GM18870 (cell line): ENCODE results near the gene NYAP1.
"Not testable (repeated sequence)": the region's sequence is repeated elsewhere in the genome, so short reads cannot be mapped to it uniquely, and the experiment has no call there.

Source experiments
- ATAC-seq: cut with Tn5 transposase; IDR thresholded peaks from one replicate; pipeline ENCODE4 v1.9.1; 2021; ENCODE audit warnings: moderate library complexity; ENCODE audit not compliant: unreplicated experiment

Gene NYAP1

DNA sequence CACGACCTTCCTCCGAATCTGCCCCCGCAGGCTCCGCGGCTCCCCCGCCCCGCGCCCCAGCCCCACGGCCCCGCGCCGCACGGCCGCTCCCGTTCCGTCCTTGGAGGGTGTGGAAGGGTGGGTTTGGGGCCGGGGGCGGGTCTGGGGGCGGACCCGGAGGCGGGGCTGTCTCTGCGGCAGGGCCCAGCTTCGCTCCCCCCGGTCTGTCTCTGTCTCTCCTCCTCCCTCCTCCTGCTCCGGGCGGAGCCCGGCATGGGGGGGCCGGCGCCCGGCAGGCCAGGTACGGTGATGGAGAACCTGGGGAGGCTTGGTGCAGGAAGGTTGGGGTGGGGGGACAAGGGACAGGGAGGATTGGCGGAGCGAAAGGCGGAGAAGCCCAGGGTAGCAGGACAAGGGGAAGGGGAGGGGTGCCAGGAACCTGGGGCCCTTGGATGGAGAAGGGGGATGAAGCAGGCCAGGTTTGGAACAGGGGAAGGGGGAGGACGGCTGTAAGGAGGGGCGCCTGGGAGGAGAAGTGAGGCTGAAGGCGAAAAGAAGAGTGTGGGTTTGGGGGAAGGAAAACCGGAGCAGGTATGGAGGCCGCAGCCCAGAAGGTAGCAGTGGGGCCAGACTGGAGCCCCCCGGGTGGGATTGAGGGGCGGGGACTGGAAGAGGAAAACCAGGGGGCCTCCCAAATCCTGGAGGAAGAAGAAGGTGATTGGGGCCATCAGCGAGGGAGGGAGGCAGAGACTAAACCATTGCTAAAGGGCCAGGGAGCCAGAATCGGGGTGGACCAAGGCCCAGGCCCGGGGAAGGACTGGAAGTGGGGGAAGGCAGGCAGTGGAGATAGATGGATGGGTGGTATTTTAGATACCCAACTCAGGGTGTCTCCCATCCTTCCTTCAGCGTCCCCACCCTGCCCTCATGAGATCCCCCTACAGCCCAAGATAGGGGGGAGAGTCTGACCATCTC lies at the start of gene NYAP1:
TSS of gene NYAP1 (plus strand) at position 206 of the 951 bp plus-strand sequence. CDS start 1,385 bp downstream, outside the sequence.
- no peak for ATAC-seq

DNA sequence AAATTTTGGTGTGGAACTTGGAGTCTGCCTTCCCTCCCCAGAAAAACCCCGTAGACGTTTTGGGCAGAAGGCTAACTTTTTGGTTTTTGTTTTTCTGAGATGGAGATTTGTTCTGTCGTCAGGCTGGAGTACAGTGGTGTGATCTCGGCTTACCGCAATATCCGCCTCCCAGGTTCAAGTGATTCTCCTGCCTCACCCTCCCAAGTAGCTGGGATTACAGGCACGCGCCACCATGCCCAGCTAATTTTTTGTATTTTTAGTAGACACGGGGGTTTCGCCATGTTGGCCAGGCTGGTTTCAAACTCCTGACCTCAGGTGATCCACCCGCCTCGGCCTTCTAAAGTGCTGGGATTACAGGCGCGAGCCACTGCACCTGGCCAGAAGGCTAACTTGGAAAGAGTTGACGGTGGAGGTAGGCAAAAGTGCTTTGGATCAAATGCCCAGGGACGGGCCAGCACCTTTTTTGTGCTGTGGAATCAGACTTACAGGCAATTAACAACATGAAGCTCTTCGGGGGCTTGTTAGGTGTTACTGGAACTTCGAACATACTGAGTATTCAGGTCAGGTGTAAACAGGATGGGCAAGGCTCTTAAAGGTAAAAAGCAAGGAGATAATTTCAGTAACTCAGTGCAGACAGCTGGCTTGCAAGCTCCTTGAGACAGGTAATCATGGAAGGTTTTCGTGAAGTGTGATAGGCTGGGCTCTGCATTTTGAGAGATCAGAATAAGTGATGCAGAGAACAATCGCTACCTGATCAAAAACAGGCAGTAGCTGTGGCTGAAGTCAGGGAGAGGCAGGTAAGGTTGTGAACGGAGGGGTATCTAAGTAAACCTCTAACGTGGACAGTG lies 49.2 kb upstream of the NYAP1 start:
- no peak for ATAC-seq

DNA sequence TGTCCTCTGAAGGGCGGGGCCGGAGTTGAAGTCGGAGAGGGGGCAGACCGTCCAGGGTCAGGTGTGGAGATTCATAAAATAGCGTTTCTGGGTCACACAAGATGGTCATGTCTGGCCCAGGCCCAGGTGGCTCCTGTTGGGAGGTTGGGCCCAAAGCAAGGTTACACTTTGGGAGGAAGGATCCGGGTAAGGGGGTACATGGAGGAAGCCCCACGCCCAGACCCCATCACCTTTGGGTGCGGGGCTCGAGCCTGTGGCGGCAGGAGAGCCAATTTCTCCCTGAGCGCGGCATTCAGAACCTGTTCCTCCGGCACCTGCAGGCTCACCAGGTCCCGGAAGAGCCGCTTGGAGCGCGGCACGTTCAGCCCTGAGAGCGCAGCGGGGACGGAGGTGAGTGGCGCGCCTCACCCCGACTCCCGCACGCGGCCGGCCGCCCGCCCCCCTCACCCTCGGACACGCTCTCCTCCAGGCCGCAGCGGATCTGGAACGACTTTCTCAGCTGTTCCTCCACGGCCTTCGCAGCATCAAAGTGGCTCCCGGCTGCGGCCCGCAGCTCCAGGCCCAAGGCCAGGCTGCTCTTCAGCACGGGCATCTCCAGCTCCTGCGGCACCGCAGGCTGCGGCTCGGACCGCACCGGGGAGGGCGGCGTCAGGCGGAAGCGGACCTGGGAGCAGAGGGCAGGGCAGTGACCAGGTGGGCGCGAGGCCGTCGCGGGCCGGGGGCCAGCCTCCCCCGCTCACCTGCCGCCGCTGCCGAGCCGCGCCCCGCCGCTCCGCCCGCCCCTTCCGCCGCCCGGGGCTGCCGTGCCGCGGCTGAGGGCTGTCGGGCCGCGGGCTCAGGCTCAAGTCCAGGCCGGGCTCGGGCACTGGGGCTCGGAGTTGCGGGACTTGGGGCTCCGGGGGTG lies 48.1 kb upstream of the NYAP1 start:
- no peak for ATAC-seq

DNA sequence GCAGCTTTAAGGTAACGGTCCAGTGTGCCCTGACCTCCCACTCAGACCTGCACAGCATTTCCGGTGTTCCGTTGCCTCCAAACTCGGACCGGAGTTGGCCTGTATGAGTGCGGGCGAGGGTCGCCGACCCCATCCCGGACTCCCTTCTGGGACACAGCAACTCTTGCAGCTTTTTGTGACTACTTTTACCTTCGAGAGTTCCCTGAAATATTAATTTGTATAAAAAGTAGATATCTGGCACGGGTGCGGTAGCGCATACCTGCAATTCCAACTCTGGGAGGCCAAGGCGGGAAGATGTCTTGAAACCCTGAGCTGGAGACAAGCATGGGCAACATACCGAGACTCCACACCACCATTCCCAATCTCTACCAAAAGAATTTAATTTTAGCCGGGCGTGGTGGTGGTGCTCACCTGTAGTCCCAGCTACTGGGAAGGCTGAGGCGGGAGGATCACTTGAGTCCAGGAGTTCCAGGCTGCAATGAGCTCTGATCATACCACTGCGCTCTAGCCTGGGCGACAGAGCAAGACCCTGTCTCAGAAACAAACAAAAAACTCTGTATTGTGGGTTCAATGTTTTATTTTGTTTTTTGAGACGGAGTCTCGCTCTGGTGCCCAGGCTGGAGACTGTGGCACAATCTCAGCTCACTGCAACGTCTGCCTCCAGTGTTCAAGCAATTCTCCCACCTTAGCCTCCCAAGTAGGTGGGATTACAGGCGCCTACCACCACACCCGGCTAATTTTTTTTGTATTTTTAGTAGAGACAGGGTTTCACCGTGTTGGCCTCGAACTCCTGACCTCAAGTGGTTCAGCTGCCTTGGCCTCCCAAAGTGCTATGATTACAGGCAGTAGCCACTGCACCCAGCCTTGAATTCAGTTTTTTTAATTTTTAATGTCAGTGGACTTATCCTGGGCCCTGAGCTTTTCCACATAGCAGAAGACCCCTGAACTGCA lies 46.3 kb upstream of the NYAP1 start:
- ATAC-seq, result no peak

DNA sequence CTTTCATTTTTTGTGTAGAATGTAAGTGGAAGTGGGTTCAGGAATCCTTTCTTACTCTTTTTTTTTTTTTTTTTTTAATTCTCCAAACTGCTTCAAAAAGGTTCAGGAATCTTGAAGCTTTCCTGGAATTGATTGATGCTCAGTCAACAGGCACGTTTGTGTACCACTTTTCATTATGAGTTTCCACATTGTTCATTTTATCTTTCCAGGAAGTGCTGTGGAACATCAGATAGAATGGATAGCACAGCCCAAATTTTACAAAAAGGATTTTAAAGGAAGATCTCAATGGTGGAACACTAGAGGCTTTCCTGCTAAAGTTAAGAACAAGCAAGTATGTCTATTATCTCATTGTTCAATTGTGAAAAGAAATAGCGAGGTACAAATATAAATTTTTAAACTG lies 45.6 kb upstream of the NYAP1 start:
- no peak for ATAC-seq

DNA sequence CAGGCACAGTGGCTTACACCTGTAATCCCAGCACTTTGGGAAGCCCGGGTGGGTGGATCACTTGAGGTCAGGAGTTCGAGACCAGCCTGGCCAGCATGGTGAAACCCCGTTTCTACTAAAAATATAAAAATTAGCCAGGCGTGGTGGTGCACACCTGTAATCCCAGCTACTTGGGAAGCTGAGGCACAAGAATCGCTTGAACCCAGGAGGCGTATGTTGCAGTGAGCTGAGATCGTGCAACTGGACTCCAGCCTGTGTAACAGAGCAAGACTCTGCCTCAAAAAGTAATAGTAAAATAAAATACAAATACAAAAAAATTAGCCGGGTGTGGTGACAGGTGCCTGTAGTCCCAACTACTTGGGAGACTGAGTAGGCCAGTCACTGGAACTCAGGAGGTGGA lies 45.0 kb upstream of the NYAP1 start:
- ATAC-seq, result not testable (repeated sequence)

DNA sequence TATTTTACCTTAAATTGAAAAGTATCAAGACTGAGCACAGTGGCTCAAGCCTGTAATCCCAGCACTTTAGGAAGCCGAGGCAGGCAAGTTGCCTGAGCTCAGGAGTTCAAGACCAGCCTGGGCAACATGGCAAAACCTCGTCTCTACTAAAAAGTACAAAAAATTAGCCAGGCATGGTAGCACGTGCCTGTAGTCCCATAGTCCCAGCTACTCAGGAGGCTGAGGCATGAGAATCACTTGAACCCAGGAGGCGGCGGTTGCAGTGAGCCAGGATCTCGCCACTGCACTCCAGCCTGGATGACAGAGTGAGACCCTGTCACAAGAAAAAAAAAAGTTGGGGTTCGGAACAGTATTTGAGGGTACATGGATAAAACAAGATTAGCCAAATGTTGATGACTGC lies 44.5 kb upstream of the NYAP1 start:
- not testable (repeated sequence) for ATAC-seq

DNA sequence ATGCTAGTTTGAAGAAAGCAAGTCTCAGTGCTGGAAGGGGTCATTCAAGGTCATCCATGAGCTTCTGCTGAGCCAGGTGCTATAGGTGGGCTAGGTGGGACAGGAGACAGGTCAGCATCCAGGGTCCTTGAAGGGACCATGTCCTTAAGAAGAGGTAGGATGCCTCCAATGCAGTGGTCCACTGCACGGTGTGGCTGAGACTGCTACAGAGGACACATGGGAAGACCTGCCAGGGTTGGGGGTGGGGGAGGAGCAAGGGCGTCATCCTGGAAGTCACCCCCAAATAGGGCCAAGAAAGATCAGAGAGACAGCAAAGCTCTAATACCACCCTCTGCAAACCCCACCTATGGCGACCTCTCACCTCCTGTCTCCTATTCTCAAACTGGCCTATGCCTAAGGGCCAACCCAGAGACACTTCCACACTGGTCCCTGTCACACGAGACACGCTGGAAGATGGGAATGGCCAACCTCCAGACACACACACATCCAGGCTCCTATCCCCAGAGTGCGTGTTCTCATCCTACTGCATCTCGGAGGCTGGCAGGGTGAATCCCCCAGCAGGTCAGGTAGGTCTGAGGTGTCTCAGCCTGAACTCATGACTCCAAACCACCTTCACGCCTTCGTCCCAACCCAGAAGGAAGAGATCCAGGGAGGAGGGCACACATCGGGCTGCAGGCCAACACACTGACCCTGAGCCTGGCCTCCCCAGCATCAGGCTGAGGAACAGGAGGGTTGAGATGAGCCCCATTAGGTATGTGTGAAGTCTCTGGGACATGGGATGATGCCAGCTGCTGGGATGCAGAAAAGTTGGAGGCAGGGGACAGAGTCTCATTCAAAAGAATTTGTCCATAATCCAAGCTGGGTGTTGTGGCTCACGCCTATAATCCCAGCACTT lies 41.8 kb upstream of the NYAP1 start:
- no peak for ATAC-seq

DNA sequence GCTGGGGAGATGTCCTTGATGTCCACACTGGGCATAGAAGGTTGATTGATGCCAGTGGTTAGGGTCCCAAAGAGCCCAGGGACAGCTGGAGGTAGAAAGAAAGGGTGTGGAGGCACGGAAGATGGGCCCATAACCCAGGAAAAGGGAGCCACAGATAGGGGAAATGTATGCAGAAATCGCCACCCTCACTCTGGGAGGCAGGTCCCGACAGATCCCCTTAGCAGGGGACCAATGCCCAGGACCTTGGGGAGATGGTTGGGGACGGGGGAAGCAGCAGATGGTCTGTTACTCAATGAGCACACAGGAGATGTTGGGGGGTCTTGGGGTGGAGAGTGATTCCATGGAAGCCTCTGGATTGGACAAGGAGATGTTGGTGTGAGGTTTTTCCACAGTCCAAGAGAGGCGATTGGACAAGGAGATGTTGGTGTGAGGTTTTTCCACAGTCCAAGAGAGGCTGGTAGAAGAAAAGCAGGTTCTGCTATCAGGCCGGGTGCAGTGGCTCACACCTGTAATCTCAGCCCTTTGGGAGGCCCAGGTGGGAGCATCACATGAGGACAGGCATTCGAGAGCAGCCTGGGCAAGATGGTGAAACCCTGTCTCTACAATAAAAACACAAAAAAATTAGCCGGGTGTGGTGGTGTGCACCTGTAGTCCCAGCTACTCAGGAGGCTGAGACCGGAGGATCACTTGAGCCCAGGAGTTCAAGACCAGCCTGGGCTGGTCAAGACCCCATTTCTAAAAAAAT lies 40.5 kb upstream of the NYAP1 start:
- no peak for ATAC-seq

DNA sequence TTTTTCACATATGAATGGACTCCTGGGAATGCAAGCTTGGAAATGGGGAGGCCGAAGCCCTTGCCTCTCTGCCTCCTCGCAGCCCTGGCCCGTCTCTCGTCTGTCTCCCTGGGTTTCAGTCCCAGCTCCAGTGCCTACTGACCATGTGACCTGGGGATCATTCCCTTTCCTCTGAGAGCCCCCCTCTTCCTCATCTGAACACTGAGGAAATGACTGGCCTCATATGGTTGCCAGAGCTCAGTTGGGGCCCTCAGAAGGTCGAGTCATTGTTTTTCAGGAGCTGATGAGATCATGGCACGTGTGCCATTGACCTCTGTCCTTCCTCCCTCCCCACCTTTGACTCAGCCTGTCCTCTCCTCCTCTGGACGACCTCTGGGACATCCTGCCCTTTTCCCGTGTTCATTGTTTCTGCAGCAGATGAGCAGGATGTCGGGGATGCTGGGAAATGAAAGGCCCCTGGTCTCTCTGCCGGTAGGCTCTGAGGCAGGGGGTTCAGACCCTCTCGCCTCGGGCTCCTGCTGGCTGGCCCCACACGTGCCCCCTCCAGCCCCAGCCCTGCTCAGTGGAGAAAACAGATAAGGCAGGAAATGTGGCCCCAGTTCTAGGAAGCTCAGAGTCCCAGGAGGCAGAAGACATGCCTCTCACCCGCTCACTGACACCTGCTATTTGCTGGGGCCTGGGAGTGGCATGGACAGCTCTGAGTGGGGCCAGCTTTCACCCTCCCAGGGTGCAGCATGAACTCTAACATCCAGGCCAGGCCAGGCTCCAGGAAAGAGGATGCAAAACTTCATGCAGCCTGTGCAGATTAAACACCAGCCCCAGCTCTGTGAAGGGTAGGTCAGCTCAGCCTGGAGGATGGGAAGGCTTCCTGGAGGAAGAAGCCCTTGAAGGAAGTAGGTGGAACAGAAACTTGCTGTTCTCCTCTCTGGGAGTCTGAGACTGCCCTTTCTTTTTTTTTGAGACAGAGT lies 39.1 kb upstream of the NYAP1 start:
- no peak for ATAC-seq

DNA sequence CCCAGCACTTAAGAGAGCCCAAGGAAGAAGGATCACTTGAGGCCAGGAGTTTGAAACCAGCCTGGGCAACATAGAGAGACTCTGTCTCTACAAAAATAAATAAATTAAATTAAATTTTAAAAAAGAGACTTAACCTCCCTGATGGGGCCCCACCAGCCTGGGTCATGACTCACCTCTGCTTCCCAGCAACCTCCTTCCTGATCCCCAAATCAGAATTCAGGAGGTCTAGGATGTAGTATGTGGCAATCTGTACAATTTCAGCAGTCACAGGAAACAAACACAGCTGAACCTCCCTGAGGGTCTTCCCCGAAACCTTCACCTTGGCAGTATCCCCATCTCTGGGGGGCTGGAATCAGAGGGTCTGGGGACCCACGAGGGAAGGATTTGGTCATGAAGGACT lies 37.7 kb upstream of the NYAP1 start:
- ATAC-seq, result no peak

DNA sequence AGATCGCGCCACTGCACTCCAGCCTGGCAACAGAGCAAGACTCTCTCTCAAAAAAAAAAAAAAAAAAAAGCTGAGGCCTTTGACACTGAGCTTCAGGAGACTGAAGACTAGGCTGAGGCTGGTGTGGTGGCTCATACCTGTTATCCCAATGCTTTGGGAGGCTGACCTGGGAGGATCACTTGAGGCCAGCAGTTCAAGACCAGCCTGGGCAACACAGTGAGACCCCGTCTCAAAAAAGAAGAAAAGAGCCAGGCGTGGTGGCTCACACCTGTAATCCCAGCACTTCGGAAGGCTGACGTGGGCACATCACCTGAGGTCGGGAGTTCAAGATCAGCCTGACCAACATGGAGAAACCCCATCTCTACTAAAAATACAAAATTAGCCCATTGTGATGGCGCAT lies 36.4 kb upstream of the NYAP1 start:
- ATAC-seq, result not testable (repeated sequence)

DNA sequence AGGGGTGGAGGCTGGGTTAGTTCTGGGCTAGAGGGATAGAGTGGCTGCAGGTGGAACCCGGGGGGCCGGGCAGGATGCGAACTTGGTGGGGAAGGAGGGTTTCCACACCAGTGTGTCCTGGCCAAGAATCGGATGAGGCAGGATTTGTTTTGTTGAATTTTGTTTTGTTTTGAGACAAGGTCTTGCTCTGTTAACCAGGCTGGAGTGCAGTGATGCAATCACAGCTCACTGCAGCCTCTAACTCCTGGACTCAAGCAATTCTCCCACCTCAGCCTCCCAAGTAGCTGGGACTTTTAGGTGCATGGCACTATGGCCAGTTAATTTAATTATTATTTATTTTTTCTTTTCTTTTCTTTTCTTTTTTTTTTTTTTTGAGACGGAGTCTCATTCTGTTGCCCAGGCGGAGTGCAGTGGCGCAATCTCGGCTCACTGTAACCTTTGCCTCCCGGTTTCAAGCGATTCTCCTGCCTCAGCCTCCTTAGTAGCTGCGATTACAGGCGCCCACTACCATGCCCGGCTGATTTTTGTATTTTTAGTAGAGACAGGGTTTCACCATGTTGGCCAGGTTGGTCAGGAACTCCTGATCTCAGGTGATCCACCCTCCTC lies 34.4 kb upstream of the NYAP1 start:
- no peak for ATAC-seq

DNA sequence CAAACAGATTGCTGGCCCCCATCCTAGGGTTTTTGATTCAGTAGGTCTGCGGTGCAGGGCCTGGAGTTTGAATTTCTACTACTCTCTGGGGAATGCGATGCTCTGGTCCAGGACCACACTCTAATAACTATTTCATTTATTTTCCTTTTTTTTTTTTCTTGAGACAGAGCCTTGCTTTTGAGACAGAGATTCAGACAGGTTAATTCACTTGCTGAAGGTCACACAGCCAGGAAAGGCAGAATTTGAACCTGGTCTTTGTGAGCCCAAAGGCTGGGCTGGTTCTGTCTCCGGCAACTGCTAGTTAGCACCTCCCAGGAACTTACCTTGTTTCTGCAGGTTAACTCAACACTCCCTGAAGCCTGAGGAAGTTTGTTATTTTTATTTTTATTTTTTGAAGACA lies 31.2 kb upstream of the NYAP1 start:
- no peak for ATAC-seq

DNA sequence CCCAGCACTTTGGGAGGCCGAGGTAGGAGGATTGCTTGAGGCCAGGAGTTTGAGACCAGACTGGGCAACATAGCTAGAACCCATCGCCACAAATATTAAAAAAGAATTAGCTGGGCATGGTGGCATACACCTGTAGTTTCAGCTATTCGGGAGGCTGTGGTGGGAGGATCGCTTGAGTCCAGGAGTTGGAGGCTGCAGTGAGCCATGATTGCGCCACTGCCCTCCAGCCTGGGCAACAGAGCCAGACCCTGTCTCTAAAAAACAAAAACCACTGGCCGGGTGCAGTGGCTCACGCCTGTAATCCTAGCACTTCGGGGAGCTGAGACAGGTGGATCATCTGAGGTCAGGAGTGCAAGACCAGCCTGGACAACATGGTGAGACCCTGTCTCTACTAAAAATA lies 29.9 kb upstream of the NYAP1 start:
- not testable (repeated sequence) for ATAC-seq

DNA sequence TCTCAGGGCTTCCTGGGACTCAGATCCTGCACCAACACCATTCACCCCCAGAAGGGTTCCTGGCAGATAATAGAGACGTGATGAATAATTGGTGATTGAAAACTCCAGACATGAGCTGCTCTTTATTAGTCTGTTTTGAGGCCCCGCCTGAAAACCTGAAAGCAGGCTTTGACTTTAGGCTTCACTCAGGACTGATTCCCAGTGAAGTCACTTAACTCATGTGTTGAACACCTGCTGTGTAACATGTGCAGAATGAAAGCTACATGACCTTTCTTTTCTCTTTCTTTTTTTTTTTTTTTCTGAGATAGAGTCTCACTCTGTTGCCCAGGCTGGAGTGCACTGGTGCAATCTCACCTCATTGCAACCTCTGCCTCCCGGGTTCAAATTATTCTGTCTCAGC lies 28.5 kb upstream of the NYAP1 start:
- no peak for ATAC-seq
